Measurements from ENCODE around the gene UNK. TPM values are rescaled to one million over a fixed set of nuclear protein-coding genes. Genes with fewer than 3 reads are reported as not detected.

The UNK gene
- polyA plus RNA-seq, 2 of the 4 experiments (the other 2 are of a cell fraction) = 27.0 to 34.5 TPM

GRCh38 chr17:75835654-75835987 lies 51.0 kb downstream of the UNK start:
- Histone ChIP-seq H3K4me1 (peaks cover 5% of the 10 kb centered on the region; the same call in 1 of the 3 replicates), H3K9me3 (no peaks in the 10 kb centered on the region), H3K27ac (no peak overlapping the region), H3K4me2 (no peak overlapping the region), H3K4me3 (no peak overlapping the region)
- POLR2A ChIA-PET = interaction anchor here (1.7 kb wide), 1 partner anchor 56 kb away, joined by 5 read pairs; a partner anchor contains a TSS
- ATAC-seq = no peak
- no peak for FAIRE-seq
- TF ChIP-seq REST (IDR thresholded peaks at IDR 0.05) = no peak
- TF ChIP-seq MAFK (IDR thresholded peaks at IDR 0.05; ENCODE audit: partially characterized antibody) = no peak
- TF ChIP-seq TP53 (CRISPR knock-in tag; IDR thresholded peaks at IDR 0.05) = no peak
- no peak for TF ChIP-seq CHD2 (IDR thresholded peaks at IDR 0.05; ENCODE audit: low read length, partially characterized antibody)
- no peak for TF ChIP-seq ZSCAN20 (CRISPR knock-in tag; IDR thresholded peaks at IDR 0.05)
- no peak for TF ChIP-seq RAD21 (conservative IDR thresholded peaks at IDR 0.05 in 1 of 2, IDR thresholded peaks at IDR 0.05 in 1 of 2)
- no peak for TF ChIP-seq E2F6 (IDR thresholded peaks at IDR 0.05; ENCODE audit: borderline replicate concordance, low read depth)
- no peak for TF ChIP-seq KDM1A (IDR thresholded peaks at IDR 0.05; ENCODE audit: low read depth)
- TF ChIP-seq BCL3 (IDR thresholded peaks at IDR 0.05) = no peak
- TF ChIP-seq JUNB (IDR thresholded peaks at IDR 0.05) = no peak
- TF ChIP-seq BHLHE40 (IDR thresholded peaks at IDR 0.05; ENCODE audit: low read depth, low read length) = no peak
- TF ChIP-seq CEBPB (IDR thresholded peaks at IDR 0.05) = no peak
- no peak for TF ChIP-seq RNF2 (IDR thresholded peaks at IDR 0.05; ENCODE audit: borderline replicate concordance, low read depth)
- no peak for TF ChIP-seq JUN (IDR thresholded peaks at IDR 0.05)
- no peak for TF ChIP-seq SREBF2 (IDR thresholded peaks at IDR 0.05)
- TF ChIP-seq USF2 (IDR thresholded peaks at IDR 0.05) = no peak
- no peak for TF ChIP-seq RCOR1 (IDR thresholded peaks at IDR 0.05; ENCODE audit: low read depth, low read length)
- no peak for TF ChIP-seq GATA3 (IDR thresholded peaks at IDR 0.05; ENCODE audit: borderline replicate concordance)
- 81% methylated on average over 8 of the region's 9 CpGs for WGBS (ENCODE audit: missing lambda C conversion rate)
- CTCF ChIA-PET = interaction anchor here (1.2 to 37.0 kb wide), 6 partner anchors 6 to 156 kb away, joined by 3 to 691 read pairs (median 4); partner anchors contain the start of genes UNC13D and WBP2
- no peak for DNase-seq (ENCODE audit: low read depth in 1 of 2, low spot score in 1 of 2)

- TF ChIP-seq NPAS2 (CRISPR knock-in tag; IDR thresholded peaks at IDR 0.05; ENCODE audit: borderline replicate concordance) (no peak), CHD2 (IDR thresholded peaks at IDR 0.05; ENCODE audit: low read length, partially characterized antibody) (no peak), HES2 (IDR thresholded peaks at IDR 0.05) (no peak), EHF (CRISPR knock-in tag; IDR thresholded peaks at IDR 0.05) (no peak), USF2 (IDR thresholded peaks at IDR 0.05) (no peak), EP300 (IDR thresholded peaks at IDR 0.05) (no peak)
- ChIA-PET POLR2A (interaction anchor here (0.9 kb wide), 1 partner anchor 13 kb away, joined by 3 read pairs; no protein-coding TSS in a partner anchor), CTCF (interaction anchor here (0.7 to 37.0 kb wide), 6 partner anchors 5 to 73 kb away, joined by 3 to 691 read pairs (median 6); partner anchors contain the start of genes GALK1, MRPL38, UNC13D and WBP2)
- FAIRE-seq = no peak
- Histone ChIP-seq H3K4me3 (no peak overlapping the region), H3K9me3 (no peaks in the 10 kb centered on the region), H3K4me2 (no peak overlapping the region), H3K4me1 (no peaks in the 10 kb centered on the region), H3K27ac (no peak overlapping the region)
- no peak for ATAC-seq
- 87% methylated on average over 9 of the region's 9 CpGs for WGBS (ENCODE audit: missing lambda C conversion rate)
- DNase-seq (ENCODE audit: low read depth in 1 of 2, low spot score in 1 of 2) = no peak
Observed at GRCh38 chr17:75836605-75837004, 52.0 kb downstream of the UNK start.
